PFSK-1 (cell line): ENCODE measurements around the gene GART.

Experiments used
- FOXP2 ChIP-seq: optimal IDR thresholded peaks from 2 replicates; pipeline ENCODE3; 2011; ENCODE audit warnings: borderline replicate concordance, control low read depth, inconsistent platforms; ENCODE audit not compliant: insufficient read depth; ENCODE audit errors: extremely low read length, extremely low read depth
- POLR2AphosphoS5 ChIP-seq: IDR thresholded peaks from 2 replicates; pipeline ENCODE4 v1.6.1; 2012; ENCODE audit warnings: low read depth, mild to moderate bottlenecking, control low read depth, low read length, moderate library complexity
- SIN3A ChIP-seq: IDR thresholded peaks from 2 replicates; pipeline ENCODE4 v1.6.1; 2012; ENCODE audit warnings: mild to moderate bottlenecking, low read length, moderate library complexity, borderline replicate concordance; ENCODE audit not compliant: insufficient read depth
- TAF1 ChIP-seq: IDR thresholded peaks from 2 replicates; pipeline ENCODE4 v1.6.1; 2012; ENCODE audit warnings: low read length, control low read depth, borderline replicate concordance; ENCODE audit not compliant: insufficient read depth
- TF ChIP-seq, protein P1 (sequence below), 2 experiments: IDR thresholded peaks; 2 replicates each; pipeline versions ENCODE4 v1.6.1 to v1.8.0; 2011 to 2012; ENCODE audit warnings: low read depth in 2 of 2, low read length in 2 of 2, control low read depth in 1 of 2, inconsistent platforms in 1 of 2, mild to moderate bottlenecking in 1 of 2, moderate library complexity in 1 of 2; ENCODE audit not compliant: insufficient read depth in 1 of 2

GRCh38 chr21:33559813-33560212 lies 17.9 kb upstream of the GART start:
- TF ChIP-seq, protein P1, sequence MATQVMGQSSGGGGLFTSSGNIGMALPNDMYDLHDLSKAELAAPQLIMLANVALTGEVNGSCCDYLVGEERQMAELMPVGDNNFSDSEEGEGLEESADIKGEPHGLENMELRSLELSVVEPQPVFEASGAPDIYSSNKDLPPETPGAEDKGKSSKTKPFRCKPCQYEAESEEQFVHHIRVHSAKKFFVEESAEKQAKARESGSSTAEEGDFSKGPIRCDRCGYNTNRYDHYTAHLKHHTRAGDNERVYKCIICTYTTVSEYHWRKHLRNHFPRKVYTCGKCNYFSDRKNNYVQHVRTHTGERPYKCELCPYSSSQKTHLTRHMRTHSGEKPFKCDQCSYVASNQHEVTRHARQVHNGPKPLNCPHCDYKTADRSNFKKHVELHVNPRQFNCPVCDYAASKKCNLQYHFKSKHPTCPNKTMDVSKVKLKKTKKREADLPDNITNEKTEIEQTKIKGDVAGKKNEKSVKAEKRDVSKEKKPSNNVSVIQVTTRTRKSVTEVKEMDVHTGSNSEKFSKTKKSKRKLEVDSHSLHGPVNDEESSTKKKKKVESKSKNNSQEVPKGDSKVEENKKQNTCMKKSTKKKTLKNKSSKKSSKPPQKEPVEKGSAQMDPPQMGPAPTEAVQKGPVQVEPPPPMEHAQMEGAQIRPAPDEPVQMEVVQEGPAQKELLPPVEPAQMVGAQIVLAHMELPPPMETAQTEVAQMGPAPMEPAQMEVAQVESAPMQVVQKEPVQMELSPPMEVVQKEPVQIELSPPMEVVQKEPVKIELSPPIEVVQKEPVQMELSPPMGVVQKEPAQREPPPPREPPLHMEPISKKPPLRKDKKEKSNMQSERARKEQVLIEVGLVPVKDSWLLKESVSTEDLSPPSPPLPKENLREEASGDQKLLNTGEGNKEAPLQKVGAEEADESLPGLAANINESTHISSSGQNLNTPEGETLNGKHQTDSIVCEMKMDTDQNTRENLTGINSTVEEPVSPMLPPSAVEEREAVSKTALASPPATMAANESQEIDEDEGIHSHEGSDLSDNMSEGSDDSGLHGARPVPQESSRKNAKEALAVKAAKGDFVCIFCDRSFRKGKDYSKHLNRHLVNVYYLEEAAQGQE (IDR thresholded peaks at IDR 0.05; ENCODE audit: insufficient read depth in 1 of 2, low read depth in 2 of 2, low read length in 2 of 2): no peak
- TF ChIP-seq SIN3A: no peak
- no peak for TF ChIP-seq TAF1
- 0 out of 2 replicates have a peak, but pooled peaks have one; percentile 35 for TF ChIP-seq POLR2AphosphoS5
- no peak for TF ChIP-seq FOXP2
